ENCODE data around the gene SLX4.

The SLX4 gene

DNA sequence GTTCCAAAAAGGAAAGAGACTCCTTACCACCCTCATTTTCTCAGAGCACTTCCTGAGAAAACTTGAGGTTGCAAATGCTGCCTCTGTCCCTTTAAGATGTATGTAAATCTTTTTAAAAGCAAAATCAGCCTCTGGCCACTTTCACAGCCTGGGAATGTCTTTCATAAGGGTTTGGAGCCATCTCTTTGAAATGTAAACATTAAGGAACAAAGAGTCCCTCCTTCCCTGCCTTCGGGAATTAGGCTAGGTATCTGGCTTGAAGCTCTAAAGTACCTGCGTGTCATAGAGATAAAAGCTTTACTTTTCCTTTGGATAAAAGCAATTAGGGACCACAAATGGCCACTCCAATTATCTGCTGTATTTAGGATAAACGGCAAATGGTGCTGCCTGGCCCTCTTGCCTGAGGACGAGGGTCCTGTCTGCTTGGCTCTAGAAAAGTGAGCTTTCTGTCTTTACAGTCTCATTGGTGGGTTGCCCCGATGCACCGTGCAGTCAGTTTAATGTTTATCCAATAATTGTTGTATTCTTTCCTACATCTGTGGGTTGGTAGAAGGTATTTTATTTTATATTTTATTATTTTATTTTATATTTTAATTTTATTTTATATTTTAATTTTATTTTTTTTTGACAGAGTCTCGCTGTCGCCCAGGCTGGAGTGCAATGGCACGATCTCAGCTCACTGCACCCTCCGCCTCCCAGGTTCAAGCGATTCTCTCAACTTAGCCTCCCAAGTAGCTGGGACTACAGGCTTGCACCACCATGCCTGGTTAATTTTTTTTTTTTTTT, 58.1 kb downstream of the SLX4 start:
- no peak for DNase-seq (ENCODE audit: low spot score)

DNA sequence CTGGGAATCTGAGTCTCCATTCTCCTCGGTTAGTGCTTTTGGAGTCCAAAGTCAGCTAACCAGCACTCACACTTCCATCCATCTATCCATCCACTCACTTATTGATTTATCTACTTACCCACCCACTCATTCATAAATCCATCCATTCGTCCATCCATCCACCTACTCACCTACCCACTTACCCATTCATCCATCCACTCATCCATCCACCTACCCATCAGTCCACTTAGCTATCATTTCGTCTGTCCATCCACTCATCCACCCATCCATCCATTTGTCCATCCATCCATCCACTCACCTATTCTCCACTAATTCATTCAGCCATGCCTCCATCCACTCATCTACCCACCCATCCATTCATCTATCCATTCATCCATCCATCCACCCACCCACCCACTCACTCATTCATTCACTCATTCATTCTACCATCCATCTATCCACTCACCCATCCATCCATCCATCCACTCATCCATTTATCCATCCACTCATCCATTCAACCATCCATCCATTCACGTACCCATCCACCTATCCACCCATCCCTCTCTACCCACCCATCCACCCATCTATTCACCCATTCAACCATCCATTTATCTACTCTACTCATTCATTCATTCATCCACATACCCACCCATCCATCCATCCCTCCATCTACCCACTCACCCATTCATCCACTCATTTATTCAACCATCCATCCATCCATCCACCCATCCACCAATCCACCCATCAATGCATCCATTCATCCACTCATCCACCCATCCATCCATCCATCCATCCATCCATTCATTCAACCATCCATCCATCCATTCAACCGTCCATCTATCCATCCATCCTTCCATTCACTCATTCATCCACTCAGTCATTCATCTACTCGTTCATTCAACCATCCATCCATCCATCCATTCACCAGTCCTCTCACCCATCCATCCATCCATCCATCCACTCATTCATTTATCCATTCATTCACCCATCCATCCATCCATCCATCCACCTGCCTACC, 60.3 kb downstream of the SLX4 start:
- no peak for DNase-seq (ENCODE audit: low spot score)

DNA sequence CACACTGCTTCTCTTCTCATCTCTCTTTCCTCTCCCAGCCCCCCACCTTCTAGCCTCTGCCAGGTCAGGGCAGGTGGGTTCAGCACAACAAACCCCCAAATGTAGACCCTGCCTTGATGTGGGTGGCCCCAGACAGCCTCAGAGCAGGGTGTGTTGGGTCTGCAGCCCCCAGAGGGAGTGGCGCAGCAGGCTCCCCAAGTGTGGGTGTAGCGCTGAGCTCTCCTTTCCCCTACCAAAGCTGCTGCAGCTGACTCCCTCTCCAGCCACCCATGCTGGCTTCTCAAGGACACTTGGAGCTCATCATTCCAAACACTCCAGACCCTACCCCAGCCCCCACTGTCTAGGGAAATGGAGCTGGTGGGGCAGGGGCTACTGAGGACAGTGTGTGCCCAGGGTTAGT, 61.5 kb downstream of the SLX4 start:
- no peak for DNase-seq (ENCODE audit: low spot score)

DNA sequence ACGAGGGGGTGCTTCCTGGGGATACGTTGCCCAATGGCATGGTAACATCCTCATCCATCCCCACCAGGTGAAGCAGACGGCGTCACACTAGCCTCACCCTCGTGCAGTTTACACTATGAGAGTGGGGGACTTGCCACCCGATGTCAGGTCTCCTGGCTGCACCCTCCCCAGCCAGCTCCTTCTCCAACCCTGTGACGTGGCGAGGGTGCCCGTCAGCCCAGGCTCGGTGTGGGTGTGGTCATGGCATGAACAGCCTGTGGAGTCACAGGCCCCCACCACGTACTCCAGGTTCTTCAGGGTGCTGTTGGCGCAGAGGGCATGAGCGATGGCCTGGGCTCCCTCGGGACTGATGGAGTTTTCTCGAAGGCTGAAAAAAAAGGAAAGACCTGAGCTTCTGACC, 62.5 kb downstream of the SLX4 start:
- DNase-seq (ENCODE audit: low spot score): no peak

DNA sequence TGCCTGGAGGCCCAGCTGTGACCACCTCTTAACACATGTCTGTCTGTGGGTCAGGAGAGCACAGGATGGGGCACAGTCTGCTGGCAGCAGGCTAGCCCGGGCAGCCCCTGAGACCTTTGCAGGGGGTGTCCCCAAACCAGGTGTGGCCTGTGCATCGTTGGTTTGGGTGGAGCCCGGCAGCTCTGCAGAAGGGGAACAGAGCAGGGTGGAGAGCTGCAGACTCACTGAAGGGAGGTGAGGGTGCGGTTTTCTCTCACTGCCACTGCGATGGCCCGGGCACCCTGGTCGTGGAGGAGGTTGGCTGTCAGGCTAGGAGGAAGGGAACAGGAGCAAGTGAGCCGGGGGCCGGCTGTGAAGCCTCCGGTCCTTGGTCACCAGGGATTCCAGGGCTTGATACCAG, 63.0 kb downstream of the SLX4 start:
- no peak for DNase-seq (ENCODE audit: low spot score)

DNA sequence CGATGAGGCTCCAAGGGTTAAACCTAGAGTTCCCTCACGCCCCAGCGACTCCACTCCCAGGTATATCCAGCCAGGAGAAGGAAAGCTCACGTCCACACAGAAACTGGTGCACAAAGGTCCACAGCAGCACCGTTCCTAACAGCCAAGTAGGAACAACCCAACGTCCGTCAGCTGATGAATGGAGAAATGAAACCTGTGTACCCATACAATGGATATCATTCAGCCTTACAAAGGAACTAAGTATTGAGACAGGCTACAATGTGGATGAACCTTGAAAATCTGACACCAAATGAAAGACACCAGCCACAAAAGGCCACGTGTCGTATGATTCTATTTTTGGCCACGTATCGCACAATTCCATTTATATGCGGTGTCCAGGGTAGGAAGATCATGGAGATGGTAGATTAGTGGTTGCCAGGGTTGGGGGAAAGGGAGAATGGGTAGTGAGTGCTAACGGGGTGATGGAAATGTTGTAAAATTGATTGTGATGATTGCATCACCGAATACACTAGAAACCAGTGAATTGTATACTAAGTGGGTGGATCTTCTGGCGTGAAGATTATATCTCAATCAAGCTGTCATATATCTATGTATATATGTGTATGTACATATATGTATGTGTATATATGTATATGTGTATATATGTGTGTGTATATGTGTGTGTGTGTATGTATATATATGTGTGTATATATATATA, 64.3 kb downstream of the SLX4 start:
- no peak for DNase-seq (ENCODE audit: low spot score)

DNA sequence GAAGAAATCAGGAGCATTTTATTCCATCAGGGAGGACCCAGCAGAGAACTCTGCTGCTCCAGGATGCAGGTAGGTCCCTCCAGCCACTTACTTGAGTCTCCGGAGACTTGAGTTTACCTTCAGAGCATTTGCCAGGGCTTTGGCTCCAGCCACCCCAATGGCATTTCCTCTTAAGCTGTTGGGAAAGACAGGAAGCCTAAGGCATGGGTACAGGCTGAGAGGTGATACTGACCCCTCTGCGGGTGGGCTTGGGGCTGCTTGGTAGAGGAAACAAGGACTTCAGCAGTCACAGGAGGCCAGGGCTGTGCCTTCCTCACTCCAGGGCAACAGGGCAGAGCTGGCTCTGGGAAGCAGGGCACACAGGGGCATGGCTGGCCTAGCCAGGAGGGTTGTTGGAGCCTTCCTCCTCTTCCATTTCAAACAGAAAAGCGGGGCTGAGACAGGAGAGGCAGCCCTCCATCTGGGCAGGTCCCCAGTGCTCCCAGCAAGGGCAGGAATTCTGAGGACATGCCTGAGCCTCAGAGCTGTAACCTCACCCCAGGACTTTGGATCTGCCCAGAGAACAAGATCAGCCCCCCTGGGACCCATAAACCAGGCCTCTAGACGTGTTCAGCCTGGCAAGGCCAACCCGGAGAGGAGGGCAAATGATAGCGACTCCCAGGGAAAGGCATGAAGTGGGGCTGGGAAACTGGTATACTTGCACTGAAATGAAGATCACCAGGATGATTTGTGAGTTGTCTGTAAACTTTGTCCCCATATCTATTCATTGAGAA, 68.6 kb downstream of the SLX4 start:
- DNase-seq (ENCODE audit: low spot score): no peak

DNA sequence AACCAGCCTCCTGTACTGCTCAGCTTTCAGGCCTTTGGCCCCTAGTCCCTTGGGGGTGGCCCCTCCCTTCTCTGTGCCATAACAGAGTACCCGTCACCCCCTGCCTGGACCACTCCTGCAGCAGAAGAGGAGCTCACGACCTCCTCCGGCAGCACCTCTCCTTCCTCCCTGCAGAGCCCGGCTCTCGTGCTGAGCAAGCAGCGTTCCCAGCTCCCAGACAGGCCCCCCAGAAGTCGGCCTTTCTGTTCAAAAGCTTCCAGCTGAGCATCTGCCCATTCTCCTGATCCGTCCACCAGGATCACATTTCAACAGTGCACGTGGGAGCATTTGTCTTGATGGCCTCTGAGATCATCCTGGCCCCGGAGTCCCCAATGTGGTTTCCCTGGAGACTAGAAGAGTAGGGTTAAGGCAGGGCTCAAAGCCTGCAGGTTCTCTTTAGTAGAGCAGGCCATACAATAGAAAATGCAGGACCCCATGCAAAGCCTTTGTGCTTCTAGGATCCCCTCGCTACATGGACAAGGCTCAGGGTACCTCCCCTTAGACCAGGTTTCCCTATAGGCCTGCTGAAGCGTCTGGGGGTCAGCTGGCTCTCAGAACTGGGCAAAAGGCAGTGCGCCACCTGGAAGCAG, 69.8 kb downstream of the SLX4 start:
- no peak for DNase-seq (ENCODE audit: low spot score)

DNA sequence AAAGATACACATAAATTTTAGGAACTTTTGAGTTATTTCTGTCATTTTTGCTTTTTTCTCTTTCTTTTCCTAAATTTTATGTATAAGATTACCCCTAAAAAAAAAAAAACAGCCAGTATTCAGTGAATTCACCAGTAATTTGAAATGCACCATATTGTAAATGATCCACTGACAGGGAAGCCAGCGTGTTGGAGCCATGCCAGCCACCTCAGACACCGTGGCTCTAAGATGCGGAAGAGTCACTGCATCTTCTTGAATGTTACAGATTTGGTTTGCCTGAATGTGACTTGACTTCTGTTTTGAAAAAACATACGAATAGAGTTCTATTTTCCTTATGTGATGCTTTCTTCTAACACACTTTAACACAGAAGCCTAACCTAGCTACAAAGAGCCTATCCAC, 73.2 kb downstream of the SLX4 start:
- DNase-seq (ENCODE audit: low spot score): no peak

DNA sequence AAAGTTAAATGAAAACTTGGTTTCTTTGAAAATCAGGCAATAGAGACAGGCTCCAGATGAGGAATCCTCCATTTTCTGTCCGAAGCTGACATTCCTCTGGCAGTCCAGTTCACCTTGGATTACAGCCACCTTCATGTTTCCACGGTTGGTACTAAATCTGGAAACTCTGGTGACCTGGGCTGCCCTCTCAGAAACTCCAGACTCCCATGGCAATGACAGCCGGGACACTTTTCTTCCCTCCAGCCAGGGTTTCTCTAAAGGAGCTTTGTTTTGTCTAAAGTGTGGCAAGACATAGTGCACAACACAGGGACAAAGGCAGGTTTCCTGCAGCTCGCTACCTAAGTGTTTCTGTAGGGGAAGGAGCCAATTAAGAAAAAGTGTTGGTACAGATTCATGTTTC, 74.6 kb downstream of the SLX4 start:
- DNase-seq (ENCODE audit: low spot score): no peak

DNA sequence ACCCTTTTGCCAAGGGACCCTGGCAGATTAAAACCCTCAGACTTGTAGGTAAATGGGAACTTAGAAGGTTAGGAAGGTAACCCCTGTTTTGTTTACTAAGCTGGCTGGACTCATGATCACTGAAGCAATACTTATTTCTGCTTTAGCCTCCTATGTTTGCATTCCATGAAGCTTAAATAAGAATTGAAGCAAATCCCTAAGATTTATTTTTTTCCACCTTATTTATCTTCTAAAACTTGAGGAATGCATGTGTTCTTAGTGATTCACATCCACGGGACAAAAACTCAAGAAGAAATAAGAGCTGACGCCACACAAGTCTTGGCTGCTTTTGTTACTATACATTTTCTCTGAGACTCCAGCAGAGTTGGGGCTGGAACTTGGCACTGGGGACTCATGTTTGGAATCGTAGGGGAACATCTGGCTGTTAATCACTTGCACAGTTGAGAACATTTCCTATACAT, 75.1 kb downstream of the SLX4 start:
- DNase-seq (ENCODE audit: low spot score): no peak

DNA sequence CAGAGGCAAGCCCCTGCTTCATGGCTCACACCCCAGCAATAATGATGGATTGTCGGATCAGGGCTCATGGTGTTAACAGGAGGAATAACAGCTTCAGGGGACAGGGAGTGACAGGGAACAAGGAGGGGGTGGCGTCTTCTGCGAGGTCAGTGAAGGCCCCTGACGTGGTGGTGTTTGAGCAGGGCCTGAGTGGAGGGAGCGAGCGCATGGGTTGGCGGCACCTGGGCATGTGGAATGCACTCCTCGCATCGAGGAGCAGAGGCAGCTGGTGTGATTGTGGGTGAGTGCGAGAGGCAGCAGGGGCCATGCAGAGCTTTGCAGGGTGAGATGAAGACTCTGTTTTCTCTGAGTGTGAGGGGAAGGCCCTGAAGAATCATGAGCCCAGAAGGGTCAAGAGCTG, 77.3 kb downstream of the SLX4 start:
- no peak for DNase-seq (ENCODE audit: low spot score)

DNA sequence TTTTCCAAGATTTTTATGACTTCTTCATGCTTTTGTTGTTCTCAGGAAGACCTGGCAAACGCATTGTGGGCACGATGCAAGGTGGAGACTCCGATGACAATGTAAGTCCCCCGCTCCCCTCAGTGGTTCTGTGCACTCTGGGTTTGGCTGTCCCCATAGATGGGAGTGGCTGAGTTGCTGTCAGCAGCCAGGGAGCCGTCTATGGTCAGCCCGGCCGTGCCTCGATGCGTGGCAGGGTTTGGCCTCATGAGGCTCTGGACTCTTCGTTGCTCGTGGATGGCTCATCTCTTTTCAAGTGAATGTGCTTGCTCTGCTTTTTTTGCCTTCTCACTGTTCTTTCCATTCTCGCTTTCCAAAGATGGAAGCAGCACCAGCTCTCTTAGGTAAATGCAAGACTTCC, 78.7 kb downstream of the SLX4 start:
- DNase-seq (ENCODE audit: low spot score): no peak

Data from kidney capillary endothelial cell (primary cell).